T-cell (primary cell): ENCODE data around the gene ARMC12. TPM values are rescaled to one million over a fixed set of nuclear protein-coding genes. Genes with fewer than 3 reads are reported as not detected.
A peak's percentile ranks its signal among the peaks of the same experiment; 100 is the strongest.

ENCODE experiments used
- ATAC-seq, 4 experiments: fragments of 200-7000 bp in 3 of 4; fragments of 150-1000 bp in 1 of 4; cut with Tn5 transposase; replicated peaks in 1 of 4; 1 replicate in 3 of 4; 2 replicates in 1 of 4; pipeline ENCODE4 v1.10.0; 2021; ENCODE audit warnings: moderate library complexity in 3 of 4, mild to moderate bottlenecking in 2 of 4, moderate number of reproducible peaks in 1 of 4
- CTCF ChIA-PET, 2 donors: fragments of 300-600 bp; sonication (Branson Sonifier 250); formaldehyde crosslinking; loops; one replicate each; lab custom pipeline; 2022; ENCODE audit warnings: antibody characterized with exemption in 2 of 2; lab: Charles Lee
- POLR2A ChIA-PET, 2 donors: fragments of 300-600 bp; sonication (Branson Sonifier 250); formaldehyde crosslinking; loops; one replicate each; lab custom pipeline; 2022; ENCODE audit warnings: antibody characterized with exemption in 2 of 2; lab: Charles Lee
- DNase-seq, 35 experiments: peaks; one replicate each; pipeline versions ENCODE4 v3.0.0 to v3.0.0-alpha.2; 2013 to 2023
- H3K27ac ChIP-seq: one replicate; pipeline ENCODE4 v1.5.1; 2013; ENCODE audit warnings: low read length
- H3K27me3 ChIP-seq, 2 experiments: replicated peaks in 1 of 2; 1 replicate in 1 of 2; 2 replicates in 1 of 2; pipeline versions ENCODE4 v1.6.1 to v1.7.0; 2013; ENCODE audit warnings: low read length in 1 of 2, mixed read lengths in 1 of 2; ENCODE audit not compliant: control insufficient read depth in 2 of 2, insufficient read depth in 2 of 2; ENCODE audit errors: extremely low read depth in 1 of 2
- H3K36me3 ChIP-seq, 2 donors: 1 replicate in 1 of 2; 2 replicates in 1 of 2; pipeline versions ENCODE4 v1.6.1 to v1.7.0; 2013; ENCODE audit warnings: low read length in 1 of 2; ENCODE audit not compliant: control insufficient read depth in 2 of 2, insufficient read depth in 1 of 2; ENCODE audit errors: extremely low read depth in 1 of 2
- H3K4me1 ChIP-seq, 2 experiments: 1 replicate in 1 of 2; 2 replicates in 1 of 2; pipeline versions ENCODE4 v1.6.1 to v1.7.0; 2013; ENCODE audit warnings: low read length in 2 of 2, mixed read lengths in 1 of 2; ENCODE audit not compliant: insufficient read depth in 2 of 2, control insufficient read depth in 1 of 2; ENCODE audit errors: extremely low read depth in 1 of 2
- H3K4me3 ChIP-seq, 2 donors: 1 replicate in 1 of 2; 2 replicates in 1 of 2; pipeline versions ENCODE4 v1.5.1 to v1.7.0; 2013; ENCODE audit warnings: mild to moderate bottlenecking in 2 of 2, low read length in 1 of 2, moderate library complexity in 1 of 2; ENCODE audit not compliant: control insufficient read depth in 1 of 2; ENCODE audit errors: extremely low read depth in 1 of 2
- H3K9me3 ChIP-seq: 2 replicates; pipeline ENCODE4 v1.7.0; 2013
- H3K27ac Mint-ChIP-seq, 2 donors: one replicate each; pipeline ENCODE4 v1.8.0; 2020 to 2021; ENCODE audit warnings: mild to moderate bottlenecking in 2 of 2, mixed read lengths in 2 of 2
- H3K27me3 Mint-ChIP-seq, 2 donors: one replicate each; pipeline ENCODE4 v1.8.0; 2021 to 2022; ENCODE audit warnings: mixed read lengths in 2 of 2
- H3K36me3 Mint-ChIP-seq: one replicate; pipeline ENCODE4 v1.8.0; 2021; ENCODE audit warnings: mixed read lengths
- H3K4me1 Mint-ChIP-seq, 3 donors: one replicate each; pipeline ENCODE4 v1.8.0; 2020 to 2022; ENCODE audit warnings: mixed read lengths in 3 of 3, mild to moderate bottlenecking in 1 of 3
- H3K4me3 Mint-ChIP-seq, 3 donors: one replicate each; pipeline ENCODE4 v1.8.0; 2020 to 2022; ENCODE audit warnings: mild to moderate bottlenecking in 3 of 3, mixed read lengths in 3 of 3, moderate library complexity in 3 of 3
- H3K9me3 Mint-ChIP-seq, 3 donors: one replicate each; pipeline ENCODE4 v1.8.0; 2020 to 2022; ENCODE audit warnings: mixed read lengths in 3 of 3
- WGBS: methylation state at CpG from one replicate; pipeline ENCODE4 v1.1.5; 2013; ENCODE audit warnings: missing lambda C conversion rate; ENCODE audit not compliant: insufficient coverage; 5-methylcytosine and 5-hydroxymethylcytosine counted together
- total RNA-seq, 35 experiments: library from RNA in 6 of 35; stranded (reverse) in 6 of 35; fragments of 120-200 nt in 1 of 35; gene quantifications; one replicate each; pipeline versions ENCODE4 v1.2.1 to v1.2.4 and lab custom pipeline; 2013 to 2026

Gene ARMC12
- total RNA-seq, 5 donors from 2014 or later (not counting 1 experiment from before 2014, with no cell fraction given): 0.63 to 1.8 (median 0.90) TPM

GRCh38 chr6:35788423-35788982, 51.7 kb downstream of the ARMC12 start:
- no peak overlapping the region for H3K27ac Mint-ChIP-seq
- no peaks in the 10 kb centered on the region for H3K36me3 ChIP-seq

GRCh38 chr6:35790683-35791082, 53.9 kb downstream of the ARMC12 start:
- 78% methylated on average over 5 of the region's 5 CpGs for WGBS
- ATAC-seq: no peak
- Histone ChIP-seq H3K27me3 (peaks cover 0 to 46% of the 10 kb centered on the region in 2 experiments), H3K4me3 (no peak overlapping the region), H3K4me1 (no peaks in the 10 kb centered on the region), H3K9me3 (no peaks in the 10 kb centered on the region), H3K27ac (no peak overlapping the region), H3K36me3 (no peaks in the 10 kb centered on the region)
- ChIA-PET POLR2A (no interaction called here), CTCF (interaction anchor here in 1 of 2 donors (0.7 kb wide), 1 partner anchor 14 kb away, joined by 3 read pairs; no protein-coding TSS in a partner anchor)
- DNase-seq: no peak
- Mint-ChIP-seq H3K27ac (no peak overlapping the region), H3K27me3 (peaks cover 22 to 45% of the 10 kb centered on the region in 2 donors), H3K4me1 (no peaks in the 10 kb centered on the region), H3K4me3 (no peak overlapping the region), H3K9me3 (no peaks in the 10 kb centered on the region), H3K36me3 (no peaks in the 10 kb centered on the region)

More at GRCh38 chr6:35788423-35788982, 51.7 kb downstream of the ARMC12 start:
- ChIA-PET POLR2A (no interaction called here), CTCF (interaction anchor here in 1 of 2 donors (0.6 kb wide), 1 partner anchor 157 kb away, joined by 3 read pairs; no protein-coding TSS in a partner anchor)
- WGBS: 49% methylated on average over 2 of the region's 4 CpGs
- no peaks in the 10 kb centered on the region for H3K9me3 Mint-ChIP-seq
- Histone ChIP-seq H3K27ac (no peak overlapping the region), H3K4me1 (no peaks in the 10 kb centered on the region), H3K27me3 (peaks cover 0 to 34% of the 10 kb centered on the region in 2 experiments), H3K4me3 (no peak overlapping the region), H3K9me3 (no peaks in the 10 kb centered on the region)
- no peaks in the 10 kb centered on the region for H3K36me3 Mint-ChIP-seq
- ATAC-seq: no peak
- H3K27me3 Mint-ChIP-seq: peaks cover 22 to 60% of the 10 kb centered on the region in 2 donors
- DNase-seq: no peak
- no peak overlapping the region for H3K4me3 Mint-ChIP-seq
- no peaks in the 10 kb centered on the region for H3K4me1 Mint-ChIP-seq

- H3K4me1 Mint-ChIP-seq: no peaks in the 10 kb centered on the region
- Histone ChIP-seq H3K4me1 (no peaks in the 10 kb centered on the region), H3K27ac (no peak overlapping the region), H3K9me3 (no peaks in the 10 kb centered on the region), H3K27me3 (peaks cover 0 to 35% of the 10 kb centered on the region in 2 experiments), H3K4me3 (no peak overlapping the region), H3K36me3 (no peaks in the 10 kb centered on the region)
- H3K9me3 Mint-ChIP-seq: no peaks in the 10 kb centered on the region
- POLR2A ChIA-PET: no interaction called here
- H3K36me3 Mint-ChIP-seq: no peaks in the 10 kb centered on the region
- WGBS: 88% methylated on average over 14 of the region's 17 CpGs
- ATAC-seq: no peak
- H3K4me3 Mint-ChIP-seq: no peak overlapping the region
- H3K27me3 Mint-ChIP-seq: peaks cover 13 to 19% of the 10 kb centered on the region in 2 donors
- H3K27ac Mint-ChIP-seq: no peak overlapping the region
- DNase-seq: no peak
- CTCF ChIA-PET: no interaction called here
These were observed 58.0 kb downstream of the ARMC12 start for GRCh38 chr6:35794536-35795452.

GRCh38 chr6:35795453-35796071, 58.7 kb downstream of the ARMC12 start:
- WGBS: 82% methylated on average over 10 of the region's 11 CpGs
- Histone ChIP-seq H3K9me3 (no peaks in the 10 kb centered on the region), H3K27ac (no peak overlapping the region), H3K4me3 (no peak overlapping the region), H3K4me1 (no peaks in the 10 kb centered on the region), H3K36me3 (no peaks in the 10 kb centered on the region), H3K27me3 (peaks cover 0 to 35% of the 10 kb centered on the region in 2 experiments)
- Mint-ChIP-seq H3K36me3 (no peaks in the 10 kb centered on the region), H3K27ac (no peak overlapping the region), H3K4me3 (no peak overlapping the region), H3K4me1 (no peaks in the 10 kb centered on the region), H3K27me3 (peaks cover 8 to 15% of the 10 kb centered on the region in 2 donors), H3K9me3 (no peaks in the 10 kb centered on the region)
- no peak for DNase-seq
- ChIA-PET POLR2A (no interaction called here), CTCF (no interaction called here)
- ATAC-seq: no peak

GRCh38 chr6:35796236-35796635, 59.4 kb downstream of the ARMC12 start:
- ATAC-seq (no peak), DNase-seq (no peak)
- CTCF ChIA-PET: no interaction called here
- Histone ChIP-seq H3K4me3 (no peak overlapping the region), H3K36me3 (no peaks in the 10 kb centered on the region), H3K27ac (no peak overlapping the region), H3K4me1 (no peaks in the 10 kb centered on the region), H3K27me3 (peaks cover 0 to 32% of the 10 kb centered on the region in 2 experiments), H3K9me3 (no peaks in the 10 kb centered on the region)
- no peak overlapping the region for H3K27ac Mint-ChIP-seq
- H3K27me3 Mint-ChIP-seq: peaks cover 5 to 8% of the 10 kb centered on the region in 2 donors
- no peaks in the 10 kb centered on the region for H3K9me3 Mint-ChIP-seq
- no peaks in the 10 kb centered on the region for H3K36me3 Mint-ChIP-seq
- WGBS: 63% methylated on average over 4 of the region's 4 CpGs
- H3K4me1 Mint-ChIP-seq: no peaks in the 10 kb centered on the region
- POLR2A ChIA-PET: no interaction called here
- H3K4me3 Mint-ChIP-seq: no peak overlapping the region

- CTCF ChIA-PET: no interaction called here
- no peaks in the 10 kb centered on the region for H3K9me3 Mint-ChIP-seq
These were observed 61.1 kb downstream of the ARMC12 start for GRCh38 chr6:35797837-35798526.

More at GRCh38 chr6:35797837-35798526, 61.1 kb downstream of the ARMC12 start:
- WGBS: 87% methylated on average over 7 of the region's 8 CpGs
- Histone ChIP-seq H3K36me3 (no peaks in the 10 kb centered on the region), H3K27ac (no peak overlapping the region), H3K27me3 (peaks cover 0 to 32% of the 10 kb centered on the region in 2 experiments), H3K4me1 (no peaks in the 10 kb centered on the region), H3K9me3 (no peaks in the 10 kb centered on the region), H3K4me3 (no peak overlapping the region)
- ATAC-seq: peak in 2 of 4 experiments; percentile 12 to 23
- peaks cover 5 to 8% of the 10 kb centered on the region in 2 donors for H3K27me3 Mint-ChIP-seq
- H3K4me3 Mint-ChIP-seq: no peak overlapping the region
- no peaks in the 10 kb centered on the region for H3K4me1 Mint-ChIP-seq
- DNase-seq: no peak
- POLR2A ChIA-PET: no interaction called here
- H3K36me3 Mint-ChIP-seq: no peaks in the 10 kb centered on the region
- H3K27ac Mint-ChIP-seq: no peak overlapping the region
